GM12874 (cell line): ENCODE results near the gene COX6A2.
A peak's percentile ranks its signal among the peaks of the same experiment; 100 is the strongest.

Experiments used
- TF ChIP-seq, protein P1 (sequence below): IDR thresholded peaks from 2 replicates; pipeline ENCODE4 v1.5.1; 2011; ENCODE audit warnings: low read depth, mild to moderate bottlenecking, control low read depth, low read length, moderate library complexity; ENCODE audit not compliant: insufficient read depth

The COX6A2 gene

DNA sequence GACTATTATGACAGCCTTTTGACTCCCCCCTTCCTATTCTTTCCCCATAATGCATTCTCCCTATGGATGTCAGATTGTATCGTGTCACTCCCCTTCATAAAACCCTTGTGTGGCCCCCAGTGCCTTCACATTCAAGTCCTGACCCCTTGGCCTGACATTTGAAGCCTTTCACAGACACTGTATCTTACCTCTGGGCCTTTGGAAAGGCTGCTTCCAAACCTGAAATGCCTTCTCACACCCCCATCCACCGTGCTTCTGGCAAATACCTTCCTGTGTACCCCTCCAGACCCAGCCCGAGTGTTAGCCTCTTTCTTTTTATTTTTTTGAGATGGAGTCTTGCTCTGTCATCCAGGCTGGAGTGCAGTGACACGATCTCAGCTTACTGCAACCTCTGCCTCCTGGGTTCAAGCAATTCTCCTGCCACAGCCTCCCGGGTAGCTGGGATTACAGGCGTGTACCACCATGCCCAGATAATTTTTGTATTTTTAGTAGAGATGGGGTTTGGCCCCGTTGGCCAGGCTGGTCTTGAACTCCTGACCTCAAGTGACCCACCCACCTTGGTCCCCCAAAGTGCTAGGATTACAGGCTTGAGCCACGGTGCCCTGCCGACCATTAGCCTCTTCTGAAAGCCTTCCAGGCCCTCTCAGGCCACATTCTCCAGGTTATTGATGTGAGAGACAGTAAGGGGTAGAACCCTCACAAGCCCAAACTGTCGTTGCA is 33.2 kb upstream of the COX6A2 start:
- TF ChIP-seq, protein P1, sequence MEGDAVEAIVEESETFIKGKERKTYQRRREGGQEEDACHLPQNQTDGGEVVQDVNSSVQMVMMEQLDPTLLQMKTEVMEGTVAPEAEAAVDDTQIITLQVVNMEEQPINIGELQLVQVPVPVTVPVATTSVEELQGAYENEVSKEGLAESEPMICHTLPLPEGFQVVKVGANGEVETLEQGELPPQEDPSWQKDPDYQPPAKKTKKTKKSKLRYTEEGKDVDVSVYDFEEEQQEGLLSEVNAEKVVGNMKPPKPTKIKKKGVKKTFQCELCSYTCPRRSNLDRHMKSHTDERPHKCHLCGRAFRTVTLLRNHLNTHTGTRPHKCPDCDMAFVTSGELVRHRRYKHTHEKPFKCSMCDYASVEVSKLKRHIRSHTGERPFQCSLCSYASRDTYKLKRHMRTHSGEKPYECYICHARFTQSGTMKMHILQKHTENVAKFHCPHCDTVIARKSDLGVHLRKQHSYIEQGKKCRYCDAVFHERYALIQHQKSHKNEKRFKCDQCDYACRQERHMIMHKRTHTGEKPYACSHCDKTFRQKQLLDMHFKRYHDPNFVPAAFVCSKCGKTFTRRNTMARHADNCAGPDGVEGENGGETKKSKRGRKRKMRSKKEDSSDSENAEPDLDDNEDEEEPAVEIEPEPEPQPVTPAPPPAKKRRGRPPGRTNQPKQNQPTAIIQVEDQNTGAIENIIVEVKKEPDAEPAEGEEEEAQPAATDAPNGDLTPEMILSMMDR: no peak

GRCh38 chr16:31460582-31461002 is 32.4 kb upstream of the COX6A2 start:
- TF ChIP-seq, protein P1: peak; percentile 65

- TF ChIP-seq, protein P1: no peak
Measured at GRCh38 chr16:31459687-31460581, 31.8 kb upstream of the COX6A2 start.

GRCh38 chr16:31458844-31459686 is 30.9 kb upstream of the COX6A2 start, which contains the start of gene ARMC5:
ARMC5 (plus strand) TSS chr16:31459501; CDS start chr16:31459525, 24 bp downstream.
- TF ChIP-seq, protein P1: peak; percentile 76

- TF ChIP-seq, protein P1: peak; percentile 52
Measured at GRCh38 chr16:31458073-31458843, 30.1 kb upstream of the COX6A2 start.

GRCh38 chr16:31456988-31457360 is 28.8 kb upstream of the COX6A2 start:
- TF ChIP-seq, protein P1: no peak
